Common myeloid progenitor, CD34-positive (primary cell): ENCODE data around the gene BORCS5.
A peak's percentile ranks its signal among the peaks of the same experiment; 100 is the strongest.

ENCODE experiments used
- CTCF ChIA-PET: fragments of 350-600 bp; sonication (Branson Sonifier 250); formaldehyde crosslinking; loops from one replicate; lab custom pipeline; 2021; ENCODE audit warnings: antibody characterized with exemption; lab: Charles Lee
- POLR2A ChIA-PET: fragments of 350-600 bp; sonication (Branson Sonifier 250); formaldehyde crosslinking; loops from one replicate; lab custom pipeline; 2021; ENCODE audit warnings: antibody characterized with exemption; lab: Charles Lee
- DNase-seq, 3 donors: peaks; one replicate each; pipeline versions ENCODE4 v3.0.0 to v3.0.0-alpha.2; 2013
- H3K27ac ChIP-seq, 2 experiments: 1 replicate in 1 of 2; 2 replicates in 1 of 2; pipeline ENCODE4 v1.7.0; 2013; ENCODE audit warnings: inconsistent platforms in 2 of 2, low read length in 2 of 2, mild to moderate bottlenecking in 2 of 2, low read depth in 1 of 2, moderate library complexity in 1 of 2; ENCODE audit not compliant: severe bottlenecking in 2 of 2, insufficient read depth in 1 of 2, poor library complexity in 1 of 2
- H3K27me3 ChIP-seq, 5 experiments: replicated peaks in 2 of 5; 1 replicate in 3 of 5; 2 replicates in 2 of 5; pipeline versions ENCODE4 v1.6.1 to v1.7.0; 2013; ENCODE audit warnings: low read length in 4 of 5, mild to moderate bottlenecking in 2 of 5, moderate library complexity in 2 of 5, inconsistent platforms in 1 of 5; ENCODE audit not compliant: insufficient read depth in 5 of 5, control insufficient read depth in 4 of 5
- H3K36me3 ChIP-seq, 4 experiments: 1 replicate in 2 of 4; 2 replicates in 2 of 4; pipeline versions ENCODE4 v1.6.1 to v1.7.0; 2013; ENCODE audit warnings: low read length in 3 of 4, control low read depth in 1 of 4, mild to moderate bottlenecking in 1 of 4; ENCODE audit not compliant: control insufficient read depth in 4 of 4, insufficient read depth in 4 of 4
- H3K4me1 ChIP-seq, 4 experiments: 1 replicate in 3 of 4; 2 replicates in 1 of 4; pipeline versions ENCODE4 v1.6.1 to v1.7.1; 2013; ENCODE audit warnings: low read length in 3 of 4, mild to moderate bottlenecking in 3 of 4, control low read depth in 1 of 4, inconsistent platforms in 1 of 4, moderate library complexity in 1 of 4; ENCODE audit not compliant: control insufficient read depth in 4 of 4, insufficient read depth in 4 of 4; ENCODE audit errors: control extremely low read depth in 1 of 4
- H3K4me3 ChIP-seq, 7 experiments: 1 replicate in 4 of 7; 2 replicates in 3 of 7; pipeline versions ENCODE4 v1.5.1 to v1.7.0; 2013; ENCODE audit warnings: mild to moderate bottlenecking in 7 of 7, low read length in 6 of 7, moderate library complexity in 6 of 7, inconsistent platforms in 2 of 7, low read depth in 2 of 7, control low read depth in 1 of 7; ENCODE audit not compliant: insufficient read depth in 4 of 7, control insufficient read depth in 1 of 7; ENCODE audit errors: extremely low read depth in 1 of 7
- H3K9me3 ChIP-seq, 5 experiments: 1 replicate in 4 of 5; 2 replicates in 1 of 5; pipeline versions ENCODE4 v1.6.1 to v1.7.1; 2013; ENCODE audit warnings: low read length in 4 of 5, mild to moderate bottlenecking in 2 of 5, inconsistent platforms in 1 of 5, low read depth in 1 of 5, moderate library complexity in 1 of 5; ENCODE audit not compliant: control insufficient read depth in 4 of 5, insufficient read depth in 2 of 5; ENCODE audit errors: control extremely low read depth in 1 of 5
- WGBS: methylation state at CpG from one replicate; pipeline ENCODE4 v1.1.5; 2013; ENCODE audit not compliant: insufficient coverage; 5-methylcytosine and 5-hydroxymethylcytosine counted together

The BORCS5 gene

GRCh38 chr12:12466157-12466556 is 109.3 kb downstream of the BORCS5 start:
- no peak overlapping the region for H3K27ac ChIP-seq
- H3K4me3 ChIP-seq = no peak overlapping the region
- no peaks in the 10 kb centered on the region for H3K27me3 ChIP-seq
- no peaks in the 10 kb centered on the region for H3K4me1 ChIP-seq
- peak in 1 of 3 donors; percentile 28 for DNase-seq
- ChIA-PET POLR2A (interaction anchor here (0.5 kb wide), 1 partner anchor 22 kb away, joined by 3 read pairs; no protein-coding TSS in a partner anchor), CTCF (interaction anchor here (0.7 to 1.6 kb wide), 3 partner anchors 9 to 16 kb away, joined by 3 to 5 read pairs (median 3); no protein-coding TSS in a partner anchor)
- WGBS = 84% methylated on average over 6 of the region's 7 CpGs
- H3K36me3 ChIP-seq = peaks cover 0 to 18% (median 9%) of the 10 kb centered on the region in 4 experiments
- no peaks in the 10 kb centered on the region for H3K9me3 ChIP-seq

GRCh38 chr12:12467264-12467663 is 110.4 kb downstream of the BORCS5 start:
- Histone ChIP-seq H3K9me3 (no peaks in the 10 kb centered on the region), H3K27ac (no peak overlapping the region), H3K4me1 (no peaks in the 10 kb centered on the region), H3K27me3 (no peaks in the 10 kb centered on the region), H3K4me3 (no peak overlapping the region), H3K36me3 (peaks cover 0 to 18% (median 9%) of the 10 kb centered on the region in 4 experiments)
- 92% methylated on average over 3 of the region's 6 CpGs for WGBS
- ChIA-PET CTCF (no interaction called here), POLR2A (no interaction called here)
- DNase-seq = no peak

- ChIA-PET CTCF (interaction anchor here (0.8 kb wide), 1 partner anchor 13 kb away, joined by 3 read pairs; no protein-coding TSS in a partner anchor), POLR2A (no interaction called here)
- Histone ChIP-seq H3K27ac (no peak overlapping the region), H3K9me3 (no peaks in the 10 kb centered on the region), H3K4me1 (no peaks in the 10 kb centered on the region), H3K4me3 (no peak overlapping the region), H3K27me3 (no peaks in the 10 kb centered on the region), H3K36me3 (peaks cover 0 to 18% (median 9%) of the 10 kb centered on the region in 4 experiments)
- DNase-seq = no peak
- 99% methylated on average over 8 of the region's 14 CpGs for WGBS
These were observed 110.9 kb downstream of the BORCS5 start for GRCh38 chr12:12467688-12468261.

GRCh38 chr12:12468575-12468974 is 111.7 kb downstream of the BORCS5 start:
- WGBS = 94% methylated on average over 2 of the region's 3 CpGs
- ChIA-PET CTCF (interaction anchor here (0.8 kb wide), 1 partner anchor 14 kb away, joined by 3 read pairs; no protein-coding TSS in a partner anchor), POLR2A (no interaction called here)
- no peaks in the 10 kb centered on the region for H3K9me3 ChIP-seq
- no peak overlapping the region for H3K27ac ChIP-seq
- peaks cover 0 to 18% (median 9%) of the 10 kb centered on the region in 4 experiments for H3K36me3 ChIP-seq
- H3K4me1 ChIP-seq = no peaks in the 10 kb centered on the region
- no peak overlapping the region for H3K4me3 ChIP-seq
- no peak for DNase-seq
- no peaks in the 10 kb centered on the region for H3K27me3 ChIP-seq

- no peaks in the 10 kb centered on the region for H3K9me3 ChIP-seq
- 98% methylated on average over 5 of the region's 7 CpGs for WGBS
- peaks cover 0 to 18% (median 9%) of the 10 kb centered on the region in 4 experiments for H3K36me3 ChIP-seq
- CTCF ChIA-PET = no interaction called here
- POLR2A ChIA-PET = no interaction called here
- H3K27ac ChIP-seq = no peak overlapping the region
- no peak overlapping the region for H3K4me3 ChIP-seq
- no peak for DNase-seq
- H3K27me3 ChIP-seq = no peaks in the 10 kb centered on the region
- no peaks in the 10 kb centered on the region for H3K4me1 ChIP-seq
These were observed 112.5 kb downstream of the BORCS5 start for GRCh38 chr12:12469386-12469785.

GRCh38 chr12:12470751-12471306 is 114.0 kb downstream of the BORCS5 start:
- Histone ChIP-seq H3K9me3 (no peaks in the 10 kb centered on the region), H3K27me3 (no peaks in the 10 kb centered on the region), H3K4me3 (no peak overlapping the region), H3K4me1 (no peaks in the 10 kb centered on the region), H3K36me3 (peaks cover 0 to 15% (median 8%) of the 10 kb centered on the region in 4 experiments), H3K27ac (no peak overlapping the region)
- WGBS = 92% methylated on average over 6 of the region's 7 CpGs
- ChIA-PET CTCF (no interaction called here), POLR2A (no interaction called here)
- DNase-seq = no peak
